Endometrial microvascular endothelial cells (primary cell): ENCODE results near the gene RNF39. TPM values are rescaled to one million over a fixed set of nuclear protein-coding genes. Genes with fewer than 3 reads are reported as not detected.
"Not testable (repeated sequence)": the region's sequence is repeated elsewhere in the genome, so short reads cannot be mapped to it uniquely, and the experiment has no call there.

Source experiments
- in situ Hi-C: cut with HindIII; loops from 2 replicates; pipeline ENCODE4 v1.10.0; 2017; ENCODE audit warnings: low sequenced_read_pairs, low pct_unique_long_range_greater_than_20kb; ENCODE audit errors: inconsistent ontology term
- total RNA-seq: library from RNA; depleted of rRNA; stranded (reverse); fragments of >200 nt; gene quantifications from one replicate; pipeline ENCODE4 v1.2.3, GENCODE V29; 2015; ENCODE audit errors: inconsistent ontology term

RNF39 gene
- total RNA-seq, 1 donor from 2014 or later = not detected

DNA sequence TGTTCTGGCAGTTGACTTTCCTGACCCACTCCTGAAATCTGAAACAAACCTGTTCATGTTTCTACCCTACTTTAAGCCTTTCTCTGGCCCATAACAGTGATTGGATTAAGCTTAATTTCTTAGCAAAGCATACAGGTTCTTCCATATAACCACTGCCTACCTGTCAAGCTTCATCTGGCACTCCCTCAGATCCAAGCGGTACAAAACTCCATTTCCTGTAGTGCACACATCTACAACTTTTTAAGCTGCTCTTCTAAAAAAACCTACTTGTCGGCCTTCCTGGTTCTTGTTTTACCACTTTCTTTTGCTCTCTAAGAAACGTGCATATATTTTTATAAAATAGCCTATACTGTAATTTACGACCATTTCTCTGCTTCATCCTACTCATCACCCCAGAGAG, 9.5 kb downstream of the RNF39 start:
- in situ Hi-C loops = no loop called here

DNA sequence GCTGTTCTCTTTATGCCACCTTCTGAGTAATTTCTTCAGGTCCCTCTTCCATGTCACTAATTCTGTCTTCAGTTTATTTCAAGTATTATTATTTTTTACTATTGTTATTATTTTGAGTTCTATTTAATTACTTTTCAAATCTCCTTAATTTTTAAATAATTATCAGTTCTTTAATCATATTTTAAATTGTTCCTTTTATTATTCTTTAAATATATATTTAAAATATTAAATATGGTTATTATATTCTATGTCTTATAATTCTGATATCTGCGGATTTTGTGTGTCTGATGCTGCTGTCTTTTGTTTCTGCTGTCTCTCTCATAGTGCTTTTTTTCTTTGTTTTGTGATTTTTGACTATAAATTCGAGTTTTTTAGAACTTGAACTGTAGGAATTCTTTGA, 12.3 kb downstream of the RNF39 start:
- in situ Hi-C loops = no loop called here

DNA sequence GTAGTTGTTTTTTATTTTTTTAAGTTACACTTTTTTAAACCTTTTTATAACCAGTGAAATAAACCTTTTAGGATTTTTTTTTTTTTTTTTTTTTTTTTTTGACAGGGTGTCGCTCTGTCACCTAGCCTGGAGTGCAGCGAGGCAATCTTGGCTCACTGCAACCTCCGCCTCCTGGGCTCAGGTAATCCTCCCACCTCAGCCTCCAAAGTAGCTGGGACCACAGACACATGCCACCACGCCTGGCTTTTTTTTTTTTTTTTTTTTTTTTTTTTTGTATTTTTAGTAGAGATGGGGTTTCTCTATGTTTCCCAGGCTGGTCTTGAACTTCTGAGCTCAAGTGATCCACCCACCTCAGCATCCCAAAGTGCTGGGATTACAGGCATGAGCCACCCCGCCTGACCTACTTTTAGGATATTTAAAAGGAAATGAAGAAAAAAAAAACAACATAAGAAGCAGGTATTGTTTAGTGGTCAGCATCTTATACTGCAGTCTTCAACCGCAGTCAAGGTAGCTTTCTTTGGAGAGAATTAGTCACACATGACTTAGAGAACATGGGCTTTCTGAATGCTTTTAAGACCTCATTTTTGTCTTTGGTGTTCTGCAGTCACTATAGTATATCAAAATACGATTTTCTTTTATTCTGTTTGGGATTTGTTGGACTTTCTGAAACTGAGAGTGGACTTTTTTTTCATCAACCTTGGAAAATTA, 12.9 kb downstream of the RNF39 start:
- in situ Hi-C loops = no loop called here

DNA sequence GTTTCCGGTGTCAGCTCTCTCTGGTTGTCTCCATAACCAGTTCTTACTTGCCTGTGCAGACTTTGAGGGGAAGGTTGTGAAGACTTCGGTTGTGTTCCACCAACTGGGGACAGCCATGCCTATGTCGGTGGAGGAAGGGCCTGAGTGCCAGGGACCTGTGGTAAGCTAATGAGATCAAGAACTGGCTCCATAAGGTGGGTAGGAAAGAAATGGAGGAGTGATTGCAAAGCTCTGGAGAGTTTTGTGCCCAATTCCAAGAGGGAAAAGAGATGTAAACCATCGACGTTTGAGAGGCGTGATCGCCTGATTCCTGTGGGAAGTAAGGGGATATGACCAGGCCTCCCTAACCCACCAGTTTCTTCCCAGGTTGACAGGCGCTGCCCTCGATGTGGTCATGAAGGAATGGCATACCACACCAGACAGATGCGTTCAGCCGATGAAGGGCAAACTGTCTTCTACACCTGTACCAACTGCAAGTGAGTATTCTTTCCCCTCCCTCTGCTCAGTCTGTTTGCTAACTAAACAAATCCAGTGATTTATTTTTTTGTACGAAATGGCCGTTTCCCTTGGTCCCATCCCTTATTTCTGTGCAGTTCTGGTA, 13.6 kb downstream of the RNF39 start:
- in situ Hi-C loops = no loop called here

DNA sequence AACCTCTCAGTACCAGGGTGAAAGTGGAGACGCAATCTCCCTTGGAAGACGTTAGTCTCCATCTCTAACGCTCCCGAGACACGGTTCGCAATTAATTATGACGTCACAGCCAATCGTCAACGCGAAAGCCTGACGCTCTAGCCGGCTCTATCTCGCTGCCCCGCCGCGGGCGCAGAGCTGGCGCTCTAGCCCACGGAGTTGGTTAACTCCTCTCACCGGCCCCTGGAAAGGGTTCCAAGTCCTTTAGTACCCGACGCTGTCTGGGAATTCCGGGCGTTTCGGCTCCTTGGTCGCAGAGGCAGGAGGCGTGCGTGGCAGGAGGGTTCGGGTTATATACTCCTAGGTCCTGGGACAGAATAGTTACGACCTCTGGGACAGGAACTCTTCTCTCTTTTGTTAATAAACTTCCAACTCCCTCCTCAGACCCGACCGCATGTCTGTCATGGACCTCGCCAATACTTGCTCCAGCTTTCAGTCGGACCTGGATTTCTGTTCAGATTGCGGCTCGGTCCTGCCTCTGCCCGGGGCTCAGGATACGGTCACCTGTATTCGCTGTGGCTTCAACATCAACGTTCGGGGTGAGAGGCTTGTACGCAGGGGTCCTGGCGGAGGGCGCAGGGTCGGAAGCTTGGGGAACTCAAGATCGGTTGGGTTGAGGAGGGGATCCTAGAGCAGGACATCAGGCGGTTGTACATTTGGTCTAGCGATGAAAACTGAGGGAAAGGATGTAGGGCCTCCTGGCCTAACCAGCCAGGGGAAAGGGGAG, 14.3 kb downstream of the RNF39 start, which contains the start of gene POLR1H:
Gene POLR1H, plus strand, starts transcription at position 174 of the 766 bp plus-strand sequence. Its CDS starts 260 bp downstream, at position 434.
- in situ Hi-C loops = no loop called here

DNA sequence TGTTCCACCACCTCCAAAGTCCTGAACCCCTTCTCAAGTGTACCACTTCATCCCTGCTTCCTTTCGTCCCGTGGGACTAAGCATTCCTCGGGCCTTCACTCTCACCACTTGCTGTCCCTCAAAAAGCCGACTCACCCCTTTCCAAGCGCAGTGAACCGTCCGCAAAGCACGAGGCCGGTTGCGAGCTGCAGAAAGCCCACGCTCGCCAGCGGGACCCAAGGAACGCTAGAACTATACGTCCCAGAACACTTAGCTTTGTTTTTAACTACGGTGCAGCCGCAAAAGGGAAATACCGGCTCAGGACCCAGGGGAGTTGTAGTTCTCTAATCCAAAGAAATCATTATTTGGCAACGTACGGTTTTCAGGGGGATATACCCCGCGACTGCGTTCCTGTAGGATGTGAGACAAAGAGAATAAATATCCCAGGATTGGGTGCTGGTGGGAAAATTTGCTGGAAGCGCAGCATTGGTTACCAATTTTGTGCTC, 14.9 kb downstream of the RNF39 start:
- in situ Hi-C loops = no loop called here

DNA sequence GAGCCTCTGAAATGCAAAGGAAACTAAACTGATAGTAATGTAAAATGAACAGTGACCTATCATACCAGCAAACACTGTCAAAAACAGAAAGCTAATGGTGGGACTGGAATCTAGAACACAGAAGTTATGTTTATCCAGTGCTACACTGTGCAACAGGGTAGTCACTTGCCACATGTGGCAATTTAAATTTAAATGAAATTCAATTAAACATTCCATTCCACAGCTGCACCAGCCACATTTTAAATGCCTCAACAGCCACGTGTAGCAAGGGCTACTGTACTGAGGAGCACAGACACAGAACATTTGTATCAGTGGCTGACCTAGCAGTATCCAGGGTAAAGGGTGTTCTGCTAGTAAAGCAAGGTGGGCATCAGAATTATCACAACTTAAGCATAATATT, 20.1 kb downstream of the RNF39 start:
- in situ Hi-C loops = no loop called here

DNA sequence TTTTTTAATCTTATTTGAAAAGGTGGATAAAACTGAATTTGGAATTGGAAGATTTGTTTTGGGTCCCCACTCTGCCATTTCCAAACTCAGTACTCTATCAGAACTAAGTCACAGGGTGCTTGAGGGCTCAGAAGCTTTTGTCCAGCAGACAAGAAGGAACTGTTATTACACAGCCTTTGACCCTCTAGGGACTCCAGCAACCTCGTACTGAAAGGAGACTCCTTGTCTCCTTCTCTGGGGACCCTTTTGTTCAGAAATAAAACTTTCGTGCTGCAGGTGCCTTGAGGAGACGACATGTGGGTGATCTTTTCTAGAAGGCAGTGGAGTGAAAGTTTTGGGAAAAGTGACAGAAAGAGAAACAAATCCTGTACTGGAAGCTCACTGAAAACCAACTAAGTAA, 21.9 kb downstream of the RNF39 start:
- in situ Hi-C loops = no loop called here

DNA sequence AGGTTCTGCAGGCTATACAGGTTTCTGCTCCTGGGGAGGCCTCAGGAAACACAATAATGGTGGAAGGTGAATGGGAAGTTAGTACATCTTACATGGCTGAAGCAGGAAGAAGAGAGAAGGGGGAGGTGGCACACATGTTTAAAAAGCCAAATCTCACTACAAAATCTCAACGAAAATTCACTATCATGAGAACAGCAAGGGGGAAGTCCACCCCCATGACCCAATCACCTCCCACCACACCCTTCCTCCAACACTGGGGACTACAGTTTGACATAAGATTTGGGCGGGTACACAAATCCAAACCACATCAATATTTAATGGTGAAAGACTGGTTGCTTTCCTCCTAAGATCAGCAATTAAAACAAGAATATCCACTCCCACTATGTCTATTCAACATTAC, 28.3 kb downstream of the RNF39 start:
- in situ Hi-C loops = no loop called here

DNA sequence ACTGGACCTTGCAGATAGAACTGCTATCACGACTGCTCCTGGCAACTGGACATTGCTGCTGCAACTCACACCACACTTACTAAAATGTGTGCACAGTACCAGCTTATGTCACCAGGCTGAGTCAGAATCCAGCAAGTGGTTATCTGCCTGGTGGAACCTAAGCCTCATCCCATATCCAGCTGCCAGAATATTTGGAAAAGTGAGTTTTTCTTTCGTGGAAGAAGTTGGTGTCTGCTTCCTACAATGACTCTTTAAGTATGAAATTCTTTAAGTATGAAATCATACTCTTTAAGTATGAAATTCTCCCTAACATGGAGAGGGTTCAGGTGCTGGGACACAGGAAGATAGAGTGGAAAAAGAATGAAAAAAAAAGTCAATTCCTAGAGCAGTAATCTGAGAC, 30.9 kb downstream of the RNF39 start:
- in situ Hi-C loops = no loop called here

DNA sequence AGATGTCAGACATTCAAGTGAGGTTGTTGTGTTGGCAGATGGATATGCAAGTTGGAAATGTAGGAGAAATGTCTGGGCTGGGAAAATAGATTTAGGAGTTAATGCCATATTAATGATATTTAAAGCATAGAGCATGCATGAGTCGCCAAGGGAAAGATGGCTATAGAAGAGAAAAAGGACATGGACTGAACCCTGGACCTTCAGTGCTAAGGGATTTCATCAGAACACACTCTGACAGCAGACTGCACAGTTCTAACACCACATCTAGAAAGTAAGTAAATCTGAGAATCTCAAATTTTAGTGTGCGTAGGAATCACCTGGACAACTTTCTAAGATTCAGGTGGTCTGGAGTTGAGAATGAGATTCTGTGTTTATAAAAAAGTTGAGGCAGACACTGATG, 31.8 kb downstream of the RNF39 start:
- in situ Hi-C loops = no loop called here

DNA sequence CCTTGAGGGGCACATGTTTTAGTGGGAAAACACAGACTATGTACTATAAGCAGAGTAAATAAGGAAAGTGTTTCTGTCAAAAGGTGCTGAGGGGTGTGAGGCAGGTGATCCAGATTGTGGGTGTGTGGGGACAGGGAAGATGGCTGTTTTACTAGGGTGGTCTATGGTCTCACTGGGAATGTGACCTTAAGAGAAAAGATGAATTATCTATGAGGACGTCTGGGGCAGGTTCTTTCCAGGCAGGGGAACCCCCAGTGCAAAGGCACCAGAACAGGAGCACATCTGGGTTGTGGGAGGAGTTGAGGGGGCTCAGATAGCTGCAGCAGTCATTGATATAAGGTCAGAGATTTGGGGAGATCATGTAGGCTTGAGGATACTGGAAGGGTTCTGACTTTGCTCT, 32.7 kb downstream of the RNF39 start:
- in situ Hi-C loops = no loop called here

DNA sequence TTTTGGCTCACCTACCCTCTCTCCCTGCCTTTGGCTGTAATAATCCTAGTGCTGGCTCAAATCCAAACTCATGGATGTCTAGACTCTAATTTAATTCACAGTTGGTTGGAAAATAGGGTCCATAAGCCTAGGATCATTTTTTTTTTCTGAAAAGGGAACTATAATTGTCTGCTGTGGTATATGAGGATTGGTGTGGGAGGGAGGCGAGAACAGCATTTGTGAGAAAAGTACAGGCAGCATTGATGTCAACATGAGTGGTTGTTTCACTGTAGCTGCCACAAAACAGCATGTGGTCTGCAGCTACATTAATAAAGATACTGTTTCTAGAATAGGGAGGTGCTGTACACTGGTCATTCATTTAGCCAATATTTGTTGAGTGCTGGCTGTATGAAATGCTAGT, 33.1 kb downstream of the RNF39 start:
- in situ Hi-C loops = no loop called here

DNA sequence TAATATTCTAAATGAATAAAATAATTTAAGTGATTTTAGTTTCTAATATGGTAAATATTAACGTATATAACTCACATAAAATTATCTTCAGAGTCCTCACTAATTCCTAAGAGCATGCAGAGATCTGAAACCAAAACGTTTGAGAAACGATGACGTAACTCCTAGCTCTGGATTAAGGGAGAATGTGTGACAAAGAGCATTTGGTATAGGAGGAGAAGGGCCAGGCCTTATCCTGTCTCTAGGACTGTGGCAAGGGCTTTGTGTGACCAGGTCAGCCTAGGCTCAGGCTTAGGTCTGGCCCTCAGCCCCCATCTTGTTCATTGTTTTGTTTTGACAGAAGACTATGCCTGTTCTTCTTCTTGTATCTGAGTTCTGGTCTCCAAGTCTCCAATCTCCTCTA, 33.7 kb downstream of the RNF39 start:
- in situ Hi-C loops = no loop called here

DNA sequence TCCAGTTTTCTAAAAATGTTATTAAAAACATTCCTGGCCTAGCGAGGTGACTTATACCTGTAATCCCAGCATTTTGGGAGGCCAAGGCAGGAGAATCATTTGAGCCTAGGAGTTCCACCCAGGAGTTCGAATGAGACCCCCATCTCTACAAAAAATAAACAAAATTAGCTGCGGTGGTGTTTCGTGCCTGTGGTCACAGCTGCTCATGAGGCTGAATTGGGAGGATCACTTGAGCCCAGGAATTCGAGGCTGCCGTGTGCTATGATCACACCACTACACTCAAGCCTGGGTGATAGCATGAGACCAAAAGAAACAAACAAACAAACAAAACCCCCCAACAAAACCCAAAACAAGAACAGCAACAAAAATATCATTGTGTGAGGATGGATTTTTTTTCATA, 34.3 kb downstream of the RNF39 start:
- in situ Hi-C loops = no loop called here

DNA sequence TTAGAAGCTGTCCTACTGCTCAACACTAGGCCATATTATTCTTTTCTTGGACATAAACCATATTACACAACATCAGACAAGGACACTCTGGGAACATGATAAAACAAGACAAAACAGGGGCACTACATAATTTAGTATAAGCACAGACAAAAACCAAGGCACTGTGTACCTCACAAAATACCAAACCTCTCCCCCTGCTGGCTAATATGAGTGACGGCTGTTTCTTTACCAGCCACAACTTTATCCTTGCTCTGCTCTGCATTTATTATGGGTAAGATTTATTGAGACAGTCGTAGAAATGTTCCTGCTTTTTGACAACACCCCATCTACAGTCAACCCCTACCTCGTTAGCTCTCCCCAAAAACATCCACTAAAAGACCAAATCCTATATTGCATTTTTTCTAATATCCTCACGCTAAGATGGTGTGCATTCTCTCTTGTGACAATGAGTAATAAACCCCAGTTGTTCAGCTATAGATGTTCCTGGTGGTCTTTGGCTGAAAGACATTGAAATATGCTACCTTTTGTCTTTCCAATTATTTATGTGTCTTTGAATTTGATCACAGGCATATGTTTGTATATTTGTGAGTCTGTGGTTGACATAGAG, 38.3 kb downstream of the RNF39 start:
- in situ Hi-C loops = no loop called here

DNA sequence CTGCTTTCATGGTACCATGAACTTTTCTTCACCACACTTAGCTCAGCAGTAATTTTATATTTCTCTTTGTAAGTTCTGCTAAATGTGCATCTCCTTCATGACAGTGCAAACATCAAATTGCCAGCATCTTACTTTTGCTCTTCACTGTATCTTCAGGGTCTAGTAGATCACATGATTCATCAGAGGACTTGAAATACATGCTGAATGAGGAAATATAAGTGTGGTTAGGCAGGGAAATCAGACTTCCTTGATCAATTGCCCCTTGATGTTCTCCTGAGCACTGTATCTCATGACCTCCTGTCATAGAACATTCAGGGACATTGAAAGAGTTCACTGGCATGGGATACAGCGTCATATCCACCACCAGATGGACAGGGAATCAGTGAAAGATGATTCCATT, 39.8 kb downstream of the RNF39 start:
- in situ Hi-C loops = no loop called here

DNA sequence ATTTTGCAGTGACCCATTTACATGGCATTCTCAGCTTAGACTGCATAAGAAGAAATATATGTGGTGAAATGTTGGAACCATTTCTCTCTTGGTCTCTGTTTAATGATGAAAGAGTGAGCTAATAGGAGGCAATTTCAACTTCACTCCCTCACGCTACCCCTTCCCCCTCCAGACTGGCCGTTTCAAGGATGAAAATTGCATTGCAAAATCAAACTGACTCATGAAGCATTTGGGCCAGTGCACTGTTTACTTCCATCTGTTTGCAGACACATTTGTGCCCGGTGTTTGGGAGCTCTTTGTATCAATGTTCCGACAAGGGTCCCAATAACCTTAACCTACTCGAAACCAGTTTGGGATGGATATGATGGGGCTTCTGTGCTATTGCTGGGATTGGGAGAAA, 42.1 kb downstream of the RNF39 start:
- in situ Hi-C loops = not testable (repeated sequence)

DNA sequence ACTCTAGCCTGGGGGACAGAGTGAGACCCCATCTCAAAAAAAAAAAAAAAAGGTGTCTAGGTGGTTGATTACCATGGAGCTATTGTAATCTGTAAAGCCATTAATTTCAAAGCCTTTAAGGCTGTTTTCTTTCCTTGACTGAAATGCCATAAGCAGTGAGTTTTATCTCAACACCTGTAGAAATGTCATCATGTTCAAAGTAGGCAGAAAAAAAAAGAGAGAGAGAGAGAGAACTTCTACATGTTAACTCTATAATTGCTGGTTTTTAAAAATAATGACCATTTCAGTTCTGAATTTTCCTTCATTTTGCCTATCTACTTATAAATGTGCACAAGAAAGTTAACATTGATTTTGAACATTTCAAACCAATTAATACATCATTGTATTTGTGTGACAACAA, 44.2 kb downstream of the RNF39 start:
- in situ Hi-C loops = no loop called here

DNA sequence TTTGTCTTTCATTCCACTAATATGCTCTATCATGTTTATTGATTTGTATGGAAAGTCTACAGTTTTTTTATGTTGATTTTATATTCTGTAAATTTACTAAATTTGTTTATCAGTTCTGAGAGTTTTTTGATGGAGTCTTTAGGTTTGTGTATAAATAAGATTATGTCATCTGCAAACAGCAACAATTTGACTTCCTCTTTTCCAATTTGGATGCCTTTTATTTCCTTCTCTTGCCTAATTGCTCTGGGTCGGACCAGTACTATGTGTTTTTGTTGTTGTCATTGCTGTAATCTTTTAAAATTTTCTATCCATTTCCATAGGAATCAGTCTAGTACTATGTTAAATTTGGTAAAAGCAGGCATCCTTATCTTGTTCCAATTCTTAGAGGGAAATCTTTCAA, 46.0 kb downstream of the RNF39 start:
- in situ Hi-C loops = no loop called here
